Thyroid gland (tissue), 4 donors: ENCODE data around the gene JSRP1.

Experiments
- CTCF ChIP-seq, 6 experiments: fragments of 200-600 bp in 3 of 6; fragments of 450-650 bp in 3 of 6; sonication (generic) in 3 of 6; IDR thresholded peaks; one replicate each; pipeline ENCODE4 v1.5.1; 2016 to 2019; ENCODE audit warnings: antibody characterized with exemption in 6 of 6, mild to moderate bottlenecking in 2 of 6, inconsistent platforms in 1 of 6, moderate library complexity in 1 of 6
- POLR2A ChIP-seq, 2 donors: fragments of 450-650 bp; IDR thresholded peaks; one replicate each; pipeline ENCODE4 v1.6.1; 2017; ENCODE audit warnings: antibody characterized with exemption in 2 of 2, mild to moderate bottlenecking in 2 of 2, moderate library complexity in 1 of 2

GRCh38 chr19:2221250-2221831, 34.9 kb downstream of the JSRP1 start:
- no peak for TF ChIP-seq CTCF (IDR thresholded peaks at IDR 0.05)
- no peak for TF ChIP-seq POLR2A (IDR thresholded peaks at IDR 0.05)
